K562 (cell line): ENCODE data around the gene TNFAIP8L1. TPM values are rescaled to one million over a fixed set of nuclear protein-coding genes. Genes with fewer than 3 reads are reported as not detected.

Experiments
- ATF2 ChIP-seq: sonication (generic); formaldehyde crosslinking; IDR thresholded peaks from 2 replicates; pipeline ENCODE4 v1.8.1; 2022; ENCODE audit warnings: missing genetic modification reagents
- CHD2 ChIP-seq: IDR thresholded peaks from 2 replicates; pipeline ENCODE4 v1.6.1; 2011; ENCODE audit warnings: low read depth, low read length
- CREM ChIP-seq: IDR thresholded peaks from 2 replicates; pipeline ENCODE4 v1.6.1; 2014; ENCODE audit warnings: antibody characterized with exemption, low read depth
- CUX1 ChIP-seq: fragments of 200-800 bp; sonication (Bioruptor generic); IDR thresholded peaks from 2 replicates; pipeline ENCODE4 v1.6.1; 2016; ENCODE audit warnings: missing genetic modification characterization, missing compliant biosample characterization
- DNMT1 ChIP-seq: fragments of 450-650 bp; IDR thresholded peaks from 2 replicates; pipeline ENCODE4 v1.6.1; 2016; ENCODE audit warnings: antibody characterized with exemption, mild to moderate bottlenecking
- E2F3 ChIP-seq: fragments of 250-450 bp; sonication (Bioruptor Pico); IDR thresholded peaks from 2 replicates; pipeline ENCODE4 v1.4.0; 2020; ENCODE audit warnings: mild to moderate bottlenecking
- GABPA ChIP-seq: fragments of 200-800 bp; sonication (Bioruptor generic); conservative IDR thresholded peaks from 2 replicates; pipeline ENCODE4 v1.6.1; 2016; ENCODE audit warnings: low read depth, missing genetic modification characterization, missing compliant biosample characterization
- HES1 ChIP-seq: fragments of 450-650 bp; IDR thresholded peaks from 2 replicates; pipeline ENCODE4 v1.6.1; 2016; ENCODE audit warnings: low read depth, mild to moderate bottlenecking, moderate library complexity
- HOXB6 ChIP-seq: fragments of 250-450 bp; sonication (Bioruptor Pico); IDR thresholded peaks from 2 replicates; pipeline ENCODE4 v1.5.1; 2022; ENCODE audit warnings: mild to moderate bottlenecking, borderline replicate concordance
- IRF9 ChIP-seq: fragments of 450-650 bp; IDR thresholded peaks from 2 replicates; pipeline ENCODE4 v1.6.1; 2016; ENCODE audit warnings: missing biosample characterization, missing genetic modification characterization
- MCM7 ChIP-seq, 2 experiments: fragments of 450-650 bp; IDR thresholded peaks; 2 replicates each; pipeline ENCODE4 v1.6.1; 2016 to 2018
- MLX ChIP-seq, 2 experiments: fragments of 450-650 bp in 1 of 2; sonication (generic) in 1 of 2; formaldehyde crosslinking; conservative IDR thresholded peaks; 2 replicates each; pipeline versions ENCODE4 v1.4.0 to v1.8.1; 2020 to 2022; ENCODE audit warnings: mild to moderate bottlenecking in 1 of 2, missing genetic modification reagents in 1 of 2
- NFIC ChIP-seq: fragments of 450-650 bp; IDR thresholded peaks from 2 replicates; pipeline ENCODE4 v1.6.1; 2017; ENCODE audit warnings: mild to moderate bottlenecking, inconsistent platforms
- POLR2AphosphoS2 ChIP-seq: IDR thresholded peaks from 2 replicates; pipeline ENCODE4 v1.6.1; 2012; ENCODE audit warnings: low read length, improper control_type of control experiment
- RBM34 ChIP-seq: fragments of 200-400 bp; formaldehyde crosslinking; IDR thresholded peaks from 2 replicates; pipeline ENCODE4 v1.6.1; 2018; ENCODE audit warnings: low read length, borderline replicate concordance; ENCODE audit not compliant: insufficient read depth
- TAF15 ChIP-seq: fragments of 200-400 bp; formaldehyde crosslinking; IDR thresholded peaks from 2 replicates; pipeline ENCODE4 v1.6.1; 2017; ENCODE audit warnings: mild to moderate bottlenecking, low read depth, low read length, moderate library complexity
- ZNF124 ChIP-seq: sonication (generic); formaldehyde crosslinking; IDR thresholded peaks from 2 replicates; pipeline ENCODE4 v1.8.1; 2022; ENCODE audit warnings: missing genetic modification reagents
- ZNF143 ChIP-seq: sonication (generic); formaldehyde crosslinking; IDR thresholded peaks from 2 replicates; pipeline ENCODE4 v1.9.0; 2022; ENCODE audit warnings: mild to moderate bottlenecking, missing genetic modification reagents
- ZNF174 ChIP-seq: fragments of 250-450 bp; sonication (Bioruptor Pico); IDR thresholded peaks from 2 replicates; pipeline ENCODE4 v1.4.0; 2020; ENCODE audit warnings: mild to moderate bottlenecking
- ZNF586 ChIP-seq: fragments of 450-650 bp; formaldehyde crosslinking; conservative IDR thresholded peaks from 2 replicates; pipeline ENCODE4 v1.4.0; 2020; ENCODE audit warnings: mild to moderate bottlenecking, moderate library complexity
- ZNF696 ChIP-seq: fragments of 250-450 bp; sonication (Bioruptor Pico); conservative IDR thresholded peaks from 2 replicates; pipeline ENCODE4 v1.4.0; 2020; ENCODE audit warnings: mild to moderate bottlenecking, moderate library complexity
- polyA plus RNA-seq, 8 experiments: library from polyadenylated mRNA; depleted of rRNA in 4 of 8; stranded (reverse) in 5 of 8; unstranded in 3 of 8; fragments of >200 nt; fragmentation: Nextera tagmentation in 2 of 8; fragmentation: Illumina TruSeq in 1 of 8; extraction: Ambion mirVana in 2 of 8; extraction: Trizol in 1 of 8; gene quantifications; 2 replicates each; pipeline versions ENCODE4 v1.2.1 to v1.2.3, GENCODE V29; 2011 to 2014; ENCODE audit warnings: inconsistent platforms in 1 of 8, missing spikeins in 1 of 8
- total RNA-seq, 7 experiments: library from RNA; depleted of rRNA in 6 of 7; stranded (reverse); fragments of >200 nt in 6 of 7; fragmentation: Illumina TruSeq in 2 of 7; extraction: Trizol in 2 of 7; gene quantifications; 2 replicates each; pipeline versions ENCODE4 v1.2.1 to v1.2.3, GENCODE V29; 2011 to 2021; ENCODE audit warnings: low replicate concordance in 1 of 7

The TNFAIP8L1 gene
- total and polyA plus RNA-seq, 9 of the 15 experiments (the other 6 are each of a cell fraction or from before 2014, with no cell fraction given) = 0.69 to 9.3 (median 4.9) TPM

- TF ChIP-seq MLX (CRISPR knock-in tag; conservative IDR thresholded peaks at IDR 0.05) = no peak
- no peak for TF ChIP-seq E2F3 (CRISPR knock-in tag)
- no peak for TF ChIP-seq TAF15
- TF ChIP-seq ZNF124 = no peak
- TF ChIP-seq GABPA (tag) = peak; percentile 77
- TF ChIP-seq RBM34 = no peak
- TF ChIP-seq HOXB6 (CRISPR knock-in tag) = no peak
- no peak for TF ChIP-seq DNMT1
- TF ChIP-seq NFIC = peak; percentile 52
- peak; percentile 80 for TF ChIP-seq CREM
- no peak for TF ChIP-seq IRF9
- no peak for TF ChIP-seq CUX1 (CRISPR knock-in tag)
- TF ChIP-seq HES1 = no peak
- peak; percentile 62 for TF ChIP-seq CHD2
- no peak for TF ChIP-seq MCM7 (IDR thresholded peaks at IDR 0.05)
- TF ChIP-seq ATF2 (CRISPR knock-in tag) = no peak
- no peak for TF ChIP-seq ZNF586 (CRISPR knock-in tag)
- TF ChIP-seq ZNF143 (CRISPR knock-in tag) = no peak
- no peak for TF ChIP-seq POLR2AphosphoS2
- no peak for TF ChIP-seq ZNF696 (CRISPR knock-in tag)
- TF ChIP-seq ZNF174 (CRISPR knock-in tag) = no peak
Measured at GRCh38 chr19:4638828-4639530, at the start of gene TNFAIP8L1 (continued).
